GM23338 (cell line): ENCODE data around the gene GNAI2.

ENCODE experiments used
- CREB1 ChIP-seq: fragments of 250-450 bp; sonication (Bioruptor Pico); IDR thresholded peaks from 2 replicates; pipeline ENCODE4 v1.5.0; 2020; ENCODE audit warnings: low read depth, mild to moderate bottlenecking, moderate library complexity
- CTCF ChIP-seq, 2 experiments: fragments of 200-600 bp in 1 of 2; sonication (generic) in 1 of 2; conservative IDR thresholded peaks; 2 replicates each; pipeline versions ENCODE4 v1.5.1 to v1.6.1; 2016 to 2017; ENCODE audit warnings: antibody characterized with exemption in 2 of 2, low read depth in 2 of 2, mild to moderate bottlenecking in 2 of 2, moderate library complexity in 1 of 2
- EZH2 ChIP-seq: fragments of 200-600 bp; sonication (generic); IDR thresholded peaks from one replicate; pipeline ENCODE4 v1.8.0; 2017; ENCODE audit warnings: antibody characterized with exemption, mild to moderate bottlenecking, low read depth; ENCODE audit not compliant: unreplicated experiment
- EZH2phosphoT487 ChIP-seq: fragments of 200-600 bp; sonication (generic); IDR thresholded peaks from one replicate; pipeline ENCODE4 v1.8.1; 2018; ENCODE audit warnings: antibody characterized with exemption; ENCODE audit not compliant: unreplicated experiment
- JUNB ChIP-seq: IDR thresholded peaks from one replicate; pipeline ENCODE4 v1.6.1; 2016; ENCODE audit warnings: antibody characterized with exemption; ENCODE audit not compliant: unreplicated experiment
- NANOG ChIP-seq: IDR thresholded peaks from 2 replicates; pipeline ENCODE4 v1.6.1; 2016; ENCODE audit warnings: antibody characterized with exemption, borderline replicate concordance
- POLR2AphosphoS5 ChIP-seq: IDR thresholded peaks from 2 replicates; pipeline ENCODE4 v1.6.1; 2016; ENCODE audit warnings: antibody characterized with exemption, low read depth
- STAT1 ChIP-seq: IDR thresholded peaks from one replicate; pipeline ENCODE4 v1.6.1; 2016; ENCODE audit warnings: antibody characterized with exemption; ENCODE audit not compliant: unreplicated experiment
- ZNF331 ChIP-seq: fragments of 250-450 bp; sonication (Bioruptor Pico); IDR thresholded peaks from 2 replicates; pipeline ENCODE4 v1.5.0; 2020; ENCODE audit warnings: low read depth, mild to moderate bottlenecking, moderate library complexity
- TF ChIP-seq, protein P1 (sequence below): IDR thresholded peaks from one replicate; pipeline ENCODE4 v1.6.1; 2018; ENCODE audit warnings: antibody characterized with exemption; ENCODE audit not compliant: unreplicated experiment

- TF ChIP-seq CTCF (conservative IDR thresholded peaks at IDR 0.05; ENCODE audit: low read depth in 2 of 2): no peak
- TF ChIP-seq NANOG: no peak
- TF ChIP-seq EZH2: no peak
- no peak for TF ChIP-seq POLR2AphosphoS5
- no peak for TF ChIP-seq JUNB
- TF ChIP-seq, protein P1, sequence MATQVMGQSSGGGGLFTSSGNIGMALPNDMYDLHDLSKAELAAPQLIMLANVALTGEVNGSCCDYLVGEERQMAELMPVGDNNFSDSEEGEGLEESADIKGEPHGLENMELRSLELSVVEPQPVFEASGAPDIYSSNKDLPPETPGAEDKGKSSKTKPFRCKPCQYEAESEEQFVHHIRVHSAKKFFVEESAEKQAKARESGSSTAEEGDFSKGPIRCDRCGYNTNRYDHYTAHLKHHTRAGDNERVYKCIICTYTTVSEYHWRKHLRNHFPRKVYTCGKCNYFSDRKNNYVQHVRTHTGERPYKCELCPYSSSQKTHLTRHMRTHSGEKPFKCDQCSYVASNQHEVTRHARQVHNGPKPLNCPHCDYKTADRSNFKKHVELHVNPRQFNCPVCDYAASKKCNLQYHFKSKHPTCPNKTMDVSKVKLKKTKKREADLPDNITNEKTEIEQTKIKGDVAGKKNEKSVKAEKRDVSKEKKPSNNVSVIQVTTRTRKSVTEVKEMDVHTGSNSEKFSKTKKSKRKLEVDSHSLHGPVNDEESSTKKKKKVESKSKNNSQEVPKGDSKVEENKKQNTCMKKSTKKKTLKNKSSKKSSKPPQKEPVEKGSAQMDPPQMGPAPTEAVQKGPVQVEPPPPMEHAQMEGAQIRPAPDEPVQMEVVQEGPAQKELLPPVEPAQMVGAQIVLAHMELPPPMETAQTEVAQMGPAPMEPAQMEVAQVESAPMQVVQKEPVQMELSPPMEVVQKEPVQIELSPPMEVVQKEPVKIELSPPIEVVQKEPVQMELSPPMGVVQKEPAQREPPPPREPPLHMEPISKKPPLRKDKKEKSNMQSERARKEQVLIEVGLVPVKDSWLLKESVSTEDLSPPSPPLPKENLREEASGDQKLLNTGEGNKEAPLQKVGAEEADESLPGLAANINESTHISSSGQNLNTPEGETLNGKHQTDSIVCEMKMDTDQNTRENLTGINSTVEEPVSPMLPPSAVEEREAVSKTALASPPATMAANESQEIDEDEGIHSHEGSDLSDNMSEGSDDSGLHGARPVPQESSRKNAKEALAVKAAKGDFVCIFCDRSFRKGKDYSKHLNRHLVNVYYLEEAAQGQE: no peak
- no peak for TF ChIP-seq ZNF331 (CRISPR knock-in tag)
- TF ChIP-seq EZH2phosphoT487: no peak
- TF ChIP-seq STAT1: no peak
- TF ChIP-seq CREB1: no peak
Observed at GRCh38 chr3:50261505-50261904, 25.5 kb downstream of the GNAI2 start.
